TTC549 (cell line): ENCODE data around the gene CTNNA2.
"Not testable (repeated sequence)": the region's sequence is repeated elsewhere in the genome, so short reads cannot be mapped to it uniquely, and the experiment has no call there.

Experiments
- FAIRE-seq: peaks from 2 replicates; lab custom pipeline; 2012; peaks lifted over from hg19 to GRCh38; lab: Jason Lieb, UNC

The CTNNA2 gene

GRCh38 chr2:80153151-80153550 lies 640.3 kb downstream of the CTNNA2 start:
- no peak for FAIRE-seq

DNA sequence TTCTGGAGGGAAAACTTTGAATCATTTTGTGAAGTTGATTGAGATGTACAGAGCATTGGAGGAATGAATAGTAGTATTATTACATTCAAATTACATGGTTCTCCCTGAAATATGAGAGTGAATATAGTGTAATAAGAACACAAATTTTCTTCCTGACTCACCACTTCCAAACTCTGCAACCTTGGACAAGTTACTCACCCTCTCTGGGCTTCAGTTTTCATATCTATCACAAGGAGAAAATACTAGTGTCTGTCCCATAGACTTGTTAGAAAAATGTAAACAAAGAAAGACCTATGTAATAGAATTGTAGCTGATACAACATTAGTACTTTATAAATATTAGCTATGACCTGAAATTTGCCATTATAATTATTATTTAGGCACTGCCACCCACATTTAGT lies 640.9 kb downstream of the CTNNA2 start:
- FAIRE-seq, result no peak

DNA sequence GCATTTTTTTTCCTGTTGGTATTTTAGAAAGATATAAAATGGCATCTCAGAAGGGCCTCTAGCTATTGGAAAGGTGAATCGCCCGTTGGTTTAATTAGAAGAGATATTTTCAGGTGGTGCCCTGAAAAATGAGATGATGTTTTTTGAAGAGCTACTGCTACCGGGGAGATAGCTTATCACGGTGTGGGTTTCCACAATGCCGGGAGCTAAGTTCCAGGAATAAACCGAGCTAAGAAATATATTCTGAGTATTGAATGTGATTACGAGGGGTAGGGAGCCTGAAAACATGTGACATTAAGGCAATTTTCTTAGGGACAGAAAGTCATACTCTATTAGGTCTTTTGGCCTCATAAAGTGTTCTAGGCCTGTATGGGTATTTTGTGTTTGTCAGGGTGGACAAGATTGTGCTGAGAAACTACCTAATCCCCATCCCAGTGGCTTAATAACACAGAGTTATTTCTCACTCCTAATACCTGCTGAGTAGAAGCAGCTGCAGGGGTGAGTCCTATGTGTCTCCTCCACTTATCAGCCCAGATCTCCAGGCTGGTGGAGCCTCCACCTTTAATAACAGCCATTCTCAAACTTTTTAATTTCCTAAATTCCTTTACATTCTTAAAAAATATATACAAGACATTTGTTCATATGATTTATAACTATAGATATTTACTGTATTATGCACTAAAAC lies 641.5 kb downstream of the CTNNA2 start:
- no peak for FAIRE-seq

DNA sequence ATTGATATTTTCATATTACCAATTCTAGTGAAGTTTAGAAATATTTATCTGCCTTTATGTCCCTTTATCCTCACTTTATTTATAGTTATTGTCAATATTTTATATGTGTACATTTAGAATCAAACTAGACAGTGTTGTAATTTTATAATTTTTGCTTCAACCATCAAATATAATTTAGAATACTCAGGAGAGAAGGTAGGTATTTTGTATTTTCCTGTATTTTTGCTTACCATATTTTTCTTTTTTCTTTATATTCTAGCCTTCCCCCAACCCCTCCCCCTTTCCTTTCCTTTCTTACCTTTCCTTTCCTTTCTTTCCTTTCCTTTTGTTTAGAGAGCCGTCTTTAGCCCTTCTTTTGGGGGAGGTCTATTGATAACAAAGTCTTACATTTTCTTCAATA lies 651.5 kb downstream of the CTNNA2 start:
- FAIRE-seq, result no peak

DNA sequence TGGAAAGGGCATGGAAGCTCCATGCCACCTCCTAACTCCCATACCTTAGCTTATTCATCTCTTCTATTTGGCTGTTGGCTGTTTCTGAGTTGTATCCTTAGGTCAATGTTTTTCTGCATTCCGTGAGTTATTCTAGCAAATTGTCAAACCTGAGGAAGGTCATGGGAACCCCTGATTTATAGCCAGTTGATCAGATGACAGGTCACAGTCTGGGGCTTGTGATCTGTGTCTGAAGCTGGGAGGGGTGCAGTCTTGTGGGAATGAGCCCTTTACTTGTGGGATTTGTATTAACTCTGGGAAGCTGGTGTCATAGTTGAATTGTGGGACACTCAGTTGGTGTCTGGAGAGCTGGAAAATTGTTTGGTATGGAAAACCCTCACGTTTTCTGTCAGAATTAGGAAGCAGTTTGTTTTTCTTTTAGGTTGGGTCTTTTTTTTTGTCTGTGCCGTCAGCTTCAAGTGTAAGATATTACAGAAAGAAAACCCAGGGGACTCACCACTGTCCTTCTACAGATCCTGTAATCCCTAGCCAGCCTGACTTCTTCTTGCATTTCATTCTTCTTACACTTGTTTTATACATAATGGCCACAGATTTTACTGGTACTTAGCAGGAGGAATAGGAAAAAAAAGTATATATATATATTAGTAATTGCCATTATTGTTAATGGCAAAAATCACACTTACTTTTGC lies 653.8 kb downstream of the CTNNA2 start:
- no peak for FAIRE-seq

GRCh38 chr2:80167284-80167808 lies 654.5 kb downstream of the CTNNA2 start:
- FAIRE-seq, result no peak

- no peak for FAIRE-seq
Observed at GRCh38 chr2:80168037-80168436, 655.2 kb downstream of the CTNNA2 start.

- FAIRE-seq, result no peak
Observed at GRCh38 chr2:80168801-80169200, 656.0 kb downstream of the CTNNA2 start.

DNA sequence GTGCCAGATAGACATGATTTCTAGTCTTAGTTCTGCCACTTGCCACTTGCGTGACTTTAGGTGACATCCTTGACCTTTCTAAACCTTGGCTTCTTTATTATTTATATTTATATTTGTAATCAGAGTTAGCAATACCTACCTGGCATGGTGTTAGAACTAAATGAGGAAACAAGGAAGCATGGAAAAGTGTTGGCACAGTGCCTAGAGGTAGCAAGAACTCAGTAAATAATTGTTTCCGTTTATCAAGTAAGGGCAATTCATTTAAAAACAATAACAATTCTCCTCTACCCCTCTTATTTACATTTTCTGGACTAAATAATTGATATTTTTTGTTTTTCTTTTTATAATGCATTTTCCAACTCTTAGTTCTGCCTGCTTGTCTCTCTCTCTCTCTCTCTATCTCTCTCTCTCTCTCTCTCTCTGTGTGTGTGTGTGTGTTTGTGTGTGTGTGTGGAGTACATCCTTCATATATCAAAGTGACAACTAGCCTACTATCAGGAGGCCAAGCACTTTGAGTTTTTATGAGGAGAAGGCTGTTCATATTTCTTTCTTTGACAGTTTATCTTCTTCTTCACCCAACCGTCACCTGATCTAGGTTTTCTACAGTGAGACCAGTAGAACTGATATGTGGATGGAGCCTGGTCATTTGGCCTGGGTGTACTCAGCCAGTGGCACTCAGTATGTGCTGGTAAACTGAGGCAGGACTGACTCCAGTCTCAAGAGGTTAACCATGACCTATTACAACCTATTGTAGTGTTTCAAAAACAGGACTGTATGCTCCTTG lies 657.2 kb downstream of the CTNNA2 start:
- FAIRE-seq, result no peak

- FAIRE-seq, result no peak
Observed at GRCh38 chr2:80185091-80185490, 672.2 kb downstream of the CTNNA2 start.

GRCh38 chr2:80186262-80186661 lies 673.4 kb downstream of the CTNNA2 start:
- FAIRE-seq, result no peak

GRCh38 chr2:80187156-80187555 lies 674.3 kb downstream of the CTNNA2 start:
- no peak for FAIRE-seq

GRCh38 chr2:80190166-80190565 lies 677.3 kb downstream of the CTNNA2 start:
- no peak for FAIRE-seq

DNA sequence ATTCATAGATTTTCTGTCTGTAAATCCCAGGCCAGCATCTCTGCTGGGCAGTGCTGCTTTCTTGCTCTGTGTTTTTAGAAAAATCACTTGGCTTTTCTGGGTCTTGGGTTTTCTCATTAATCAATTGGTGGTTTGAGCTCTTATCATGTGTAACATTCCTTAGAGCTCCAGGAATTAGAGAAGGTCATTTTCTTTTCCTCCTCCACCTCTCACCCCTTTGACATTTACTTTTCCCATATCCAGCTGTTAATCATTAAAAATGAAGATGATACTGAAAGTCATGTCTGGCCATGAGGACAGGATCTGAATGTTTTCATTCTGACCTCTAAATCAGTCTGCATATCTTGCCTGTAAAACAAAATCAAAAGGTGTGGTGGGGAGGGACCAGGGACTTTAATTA lies 680.7 kb downstream of the CTNNA2 start:
- FAIRE-seq, result no peak

- no peak for FAIRE-seq
Observed at GRCh38 chr2:80195034-80195433, 682.2 kb downstream of the CTNNA2 start.

GRCh38 chr2:80198042-80198441 lies 685.2 kb downstream of the CTNNA2 start:
- FAIRE-seq, result no peak

DNA sequence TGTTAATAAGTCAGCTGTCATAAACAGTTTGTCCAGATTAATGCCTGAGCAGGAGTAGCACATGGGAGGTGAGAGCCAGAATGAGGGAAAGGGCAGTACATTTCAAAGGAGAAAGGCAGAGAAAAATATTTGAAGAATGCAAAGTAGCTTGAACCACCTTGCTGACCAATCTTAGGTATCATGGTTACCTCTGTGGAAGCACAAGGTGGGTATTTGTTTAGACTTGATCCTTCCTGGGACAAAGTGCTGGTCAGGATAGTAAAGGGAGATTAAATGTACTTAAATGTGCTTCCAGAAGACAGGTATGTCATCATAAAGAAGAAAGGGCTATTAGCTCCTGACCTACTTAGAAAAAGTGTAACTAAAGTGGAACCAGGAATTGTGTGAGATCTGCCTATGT lies 686.7 kb downstream of the CTNNA2 start:
- FAIRE-seq, result no peak

DNA sequence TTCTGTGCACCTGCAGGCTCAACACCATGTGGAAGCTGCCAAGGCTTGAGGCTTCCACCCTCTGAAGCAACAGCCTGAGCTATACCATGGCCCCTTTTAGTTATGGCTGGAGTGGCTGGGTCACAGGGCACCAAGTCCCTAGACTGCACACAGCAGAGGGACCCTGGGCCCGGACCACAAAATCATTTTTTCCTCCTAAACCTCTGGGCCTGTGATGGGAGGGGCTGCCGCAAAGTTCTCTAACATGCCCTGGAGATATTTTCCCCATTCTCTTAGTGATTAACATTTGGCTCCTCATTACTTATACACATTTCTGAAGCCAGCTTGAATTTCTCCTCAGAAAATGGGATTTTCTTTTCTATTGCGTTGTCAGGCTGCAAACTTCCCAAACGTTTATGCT lies 691.1 kb downstream of the CTNNA2 start:
- not testable (repeated sequence) for FAIRE-seq

GRCh38 chr2:80205498-80205897 lies 692.6 kb downstream of the CTNNA2 start:
- FAIRE-seq, result no peak

GRCh38 chr2:80209458-80209857 lies 696.6 kb downstream of the CTNNA2 start:
- FAIRE-seq, result no peak

DNA sequence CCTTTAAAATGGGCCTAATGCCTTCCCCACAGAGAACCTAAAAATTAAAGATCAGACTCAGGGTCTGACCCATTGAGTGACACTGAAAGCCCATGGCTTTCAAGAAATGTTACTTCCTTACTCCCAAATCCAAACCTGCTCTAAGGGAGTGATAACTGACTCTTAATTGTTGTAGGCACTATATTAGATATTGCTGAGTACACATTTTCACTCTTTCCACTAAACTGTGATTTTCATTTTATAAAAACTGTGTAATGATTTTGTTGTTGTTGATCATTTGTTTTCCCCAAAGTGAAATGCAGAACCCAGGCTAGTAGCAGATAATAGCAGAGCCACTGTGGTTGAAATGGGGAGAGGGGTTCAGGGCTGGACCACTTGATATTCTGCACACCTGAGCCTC lies 704.6 kb downstream of the CTNNA2 start:
- FAIRE-seq, result no peak

DNA sequence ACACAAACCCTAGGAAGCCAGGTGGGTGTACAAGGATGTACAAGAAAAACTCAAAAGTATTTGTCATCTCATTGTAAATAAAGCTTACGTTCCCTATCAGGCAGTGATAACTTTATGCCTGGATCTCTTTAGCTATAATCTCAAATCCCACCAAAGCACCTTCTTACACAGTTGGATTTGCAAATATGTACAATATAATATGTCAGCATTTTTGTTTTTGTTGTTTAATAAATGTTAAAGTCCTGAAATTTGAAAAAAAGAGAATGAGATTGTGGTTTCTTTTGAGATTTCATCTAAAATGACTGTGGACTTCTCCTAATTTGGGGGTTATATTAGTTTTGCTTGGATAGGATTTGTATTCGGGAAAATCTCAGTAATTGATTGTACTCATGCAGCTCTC lies 709.8 kb downstream of the CTNNA2 start:
- no peak for FAIRE-seq

- FAIRE-seq, result no peak
Observed at GRCh38 chr2:80231421-80231820, 718.6 kb downstream of the CTNNA2 start.
